ENCODE measurements around the gene SP100. TPM values are rescaled to one million over a fixed set of nuclear protein-coding genes. Genes with fewer than 3 reads are reported as not detected.

SP100 gene
- polyA plus RNA-seq, 1 donor (not counting 4 experiments of a cell fraction or from before 2014, with no cell fraction given), result 136 TPM

DNA sequence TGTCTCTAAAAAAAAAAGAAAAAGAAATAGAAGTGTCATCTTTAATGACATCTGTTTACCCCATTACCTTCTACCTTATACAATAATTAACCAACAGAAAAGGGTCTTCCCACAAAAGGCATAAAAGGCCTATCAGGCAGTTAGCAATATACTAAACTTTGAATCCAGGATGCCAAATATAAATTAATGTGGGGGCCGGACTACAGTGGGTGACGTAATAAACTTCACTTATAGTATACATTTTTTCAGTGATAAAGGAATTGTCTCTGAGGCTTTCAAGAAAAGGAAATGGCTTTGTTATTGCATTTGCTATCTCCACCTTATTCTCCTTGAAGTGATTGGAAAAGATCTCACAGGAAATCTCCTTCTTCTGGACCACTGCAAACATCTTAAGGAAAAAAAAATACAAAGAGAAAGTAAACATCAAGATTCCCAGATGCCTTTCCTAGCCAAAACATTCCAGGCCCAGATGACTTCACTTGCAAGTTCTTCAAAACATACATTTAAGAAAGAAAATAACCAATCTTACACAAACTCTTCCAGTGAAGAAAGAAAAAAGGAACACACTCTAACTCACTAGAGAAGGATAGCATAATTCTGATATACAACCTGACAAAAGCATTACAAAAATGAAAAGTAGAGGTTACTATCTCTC is 170.5 kb downstream of the SP100 start:
- Histone ChIP-seq H2AFZ (ENCODE audit: control insufficient read depth, low read length) (no peak overlapping the region), H3K79me2 (ENCODE audit: control insufficient read depth, insufficient read depth, low read length) (no peaks in the 10 kb centered on the region), H3K36me3 (ENCODE audit: control insufficient read depth in 2 of 2, extremely low read depth in 1 of 2, insufficient read depth in 2 of 2, low read length in 2 of 2) (no peaks in the 10 kb centered on the region), H4K20me1 (ENCODE audit: control insufficient read depth, extremely low read depth, insufficient read depth, low read length) (no peaks in the 10 kb centered on the region), H3K27ac (ENCODE audit: control insufficient read depth, insufficient read depth, low read length) (no peak overlapping the region), H3K27me3 (ENCODE audit: control insufficient read depth, extremely low read depth, insufficient read depth, low read length) (no peaks in the 10 kb centered on the region), H3K9me1 (ENCODE audit: control insufficient read depth, extremely low read depth, insufficient read depth, low read length) (no peaks in the 10 kb centered on the region), H3K4me1 (ENCODE audit: control insufficient read depth, extremely low read depth, insufficient read depth, low read length) (peaks cover 3% of the 10 kb centered on the region), H3K4me2 (ENCODE audit: control insufficient read depth, extremely low read depth, insufficient read depth, low read depth, low read length) (no peak overlapping the region), H3K9ac (ENCODE audit: control insufficient read depth, extremely low read depth, insufficient read depth, low read length) (no peak overlapping the region), H3K4me3 (ENCODE audit: control insufficient read depth in 2 of 3, extremely low read depth in 1 of 3, insufficient read depth in 2 of 3, low read depth in 1 of 3, low read length in 3 of 3) (no peak overlapping the region), H3K9me3 (ENCODE audit: control insufficient read depth, low read depth, low read length) (no peaks in the 10 kb centered on the region)
- no peak for FAIRE-seq
- TF ChIP-seq, protein P1, sequence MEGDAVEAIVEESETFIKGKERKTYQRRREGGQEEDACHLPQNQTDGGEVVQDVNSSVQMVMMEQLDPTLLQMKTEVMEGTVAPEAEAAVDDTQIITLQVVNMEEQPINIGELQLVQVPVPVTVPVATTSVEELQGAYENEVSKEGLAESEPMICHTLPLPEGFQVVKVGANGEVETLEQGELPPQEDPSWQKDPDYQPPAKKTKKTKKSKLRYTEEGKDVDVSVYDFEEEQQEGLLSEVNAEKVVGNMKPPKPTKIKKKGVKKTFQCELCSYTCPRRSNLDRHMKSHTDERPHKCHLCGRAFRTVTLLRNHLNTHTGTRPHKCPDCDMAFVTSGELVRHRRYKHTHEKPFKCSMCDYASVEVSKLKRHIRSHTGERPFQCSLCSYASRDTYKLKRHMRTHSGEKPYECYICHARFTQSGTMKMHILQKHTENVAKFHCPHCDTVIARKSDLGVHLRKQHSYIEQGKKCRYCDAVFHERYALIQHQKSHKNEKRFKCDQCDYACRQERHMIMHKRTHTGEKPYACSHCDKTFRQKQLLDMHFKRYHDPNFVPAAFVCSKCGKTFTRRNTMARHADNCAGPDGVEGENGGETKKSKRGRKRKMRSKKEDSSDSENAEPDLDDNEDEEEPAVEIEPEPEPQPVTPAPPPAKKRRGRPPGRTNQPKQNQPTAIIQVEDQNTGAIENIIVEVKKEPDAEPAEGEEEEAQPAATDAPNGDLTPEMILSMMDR (optimal IDR thresholded peaks at IDR 0.05 in 1 of 3, IDR thresholded peaks at IDR 0.05 in 1 of 3, conservative IDR thresholded peaks at IDR 0.05 in 1 of 3; ENCODE audit: extremely low read depth in 1 of 3, insufficient read depth in 2 of 3, low read length in 3 of 3), result no peak
- TF ChIP-seq EZH2 (IDR thresholded peaks at IDR 0.05; ENCODE audit: low read length), result no peak
- dilution Hi-C loops (cut with MboI; ENCODE audit: extremely low pct_ligation_motif_present, low sequenced_read_pairs), result no loop called here
- no peak for DNase-seq (ENCODE audit: low read depth, low spot score)

DNA sequence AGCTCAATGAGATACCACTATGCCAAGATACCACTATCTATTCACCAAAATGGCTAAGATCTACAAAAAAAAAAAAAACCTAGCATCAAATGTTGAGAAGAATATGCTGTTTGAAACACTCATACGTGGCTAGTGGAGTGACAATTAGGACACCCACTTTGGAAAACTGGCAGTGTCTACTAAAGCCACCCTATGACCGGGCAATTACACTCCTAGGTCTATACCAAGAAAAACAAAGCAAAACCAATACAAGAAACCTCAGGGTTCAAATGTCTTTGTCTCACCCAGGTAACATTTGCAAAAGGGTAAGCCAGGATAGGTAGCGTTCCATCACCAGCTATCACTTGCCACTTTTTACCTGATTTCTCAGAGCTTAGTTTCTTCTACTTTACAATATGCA is 173.0 kb downstream of the SP100 start:
- H3K27ac ChIP-seq (ENCODE audit: control insufficient read depth, insufficient read depth, low read length), result no peak overlapping the region
- dilution Hi-C loops (cut with MboI; ENCODE audit: extremely low pct_ligation_motif_present, low sequenced_read_pairs), result no loop called here
- no peak overlapping the region for H3K9ac ChIP-seq (ENCODE audit: control insufficient read depth, extremely low read depth, insufficient read depth, low read length)
- no peak overlapping the region for H2AFZ ChIP-seq (ENCODE audit: control insufficient read depth, low read length)
- TF ChIP-seq, protein P1 (optimal IDR thresholded peaks at IDR 0.05 in 1 of 3, IDR thresholded peaks at IDR 0.05 in 1 of 3, conservative IDR thresholded peaks at IDR 0.05 in 1 of 3; ENCODE audit: extremely low read depth in 1 of 3, insufficient read depth in 2 of 3, low read length in 3 of 3), result no peak
- TF ChIP-seq EZH2 (IDR thresholded peaks at IDR 0.05; ENCODE audit: low read length), result no peak
- H3K4me3 ChIP-seq (ENCODE audit: control insufficient read depth in 2 of 3, extremely low read depth in 1 of 3, insufficient read depth in 2 of 3, low read depth in 1 of 3, low read length in 3 of 3), result no peak overlapping the region
- H3K27me3 ChIP-seq (ENCODE audit: control insufficient read depth, extremely low read depth, insufficient read depth, low read length), result no peaks in the 10 kb centered on the region
- no peaks in the 10 kb centered on the region for H3K4me1 ChIP-seq (ENCODE audit: control insufficient read depth, extremely low read depth, insufficient read depth, low read length)
- H3K36me3 ChIP-seq (ENCODE audit: control insufficient read depth in 2 of 2, extremely low read depth in 1 of 2, insufficient read depth in 2 of 2, low read length in 2 of 2), result no peaks in the 10 kb centered on the region
- no peaks in the 10 kb centered on the region for H3K9me3 ChIP-seq (ENCODE audit: control insufficient read depth, low read depth, low read length)
- H3K79me2 ChIP-seq (ENCODE audit: control insufficient read depth, insufficient read depth, low read length), result no peaks in the 10 kb centered on the region
- no peaks in the 10 kb centered on the region for H4K20me1 ChIP-seq (ENCODE audit: control insufficient read depth, extremely low read depth, insufficient read depth, low read length)
- H3K9me1 ChIP-seq (ENCODE audit: control insufficient read depth, extremely low read depth, insufficient read depth, low read length), result no peaks in the 10 kb centered on the region
- FAIRE-seq, result no peak
- no peak for DNase-seq (ENCODE audit: low read depth, low spot score)
- no peak overlapping the region for H3K4me2 ChIP-seq (ENCODE audit: control insufficient read depth, extremely low read depth, insufficient read depth, low read depth, low read length)
